WERI-Rb-1 (cell line): ENCODE results near the gene APCS.

ENCODE experiments used
- DNase-seq: peaks from one replicate; pipeline ENCODE4 v3.0.0-alpha.2; 2020
- H3K27ac ChIP-seq: fragments of 250-450 bp; sonication (Bioruptor Pico); 2 replicates; pipeline ENCODE4 v1.5.1; 2020; ENCODE audit warnings: mild to moderate bottlenecking, moderate library complexity
- H3K27me3 ChIP-seq: fragments of 250-450 bp; sonication (Bioruptor Pico); 2 replicates; pipeline ENCODE4 v1.5.1; 2021; ENCODE audit warnings: mild to moderate bottlenecking, low read depth, moderate library complexity; ENCODE audit not compliant: insufficient read depth, severe bottlenecking
- H3K36me3 ChIP-seq: fragments of 250-450 bp; sonication (Bioruptor Pico); 2 replicates; pipeline ENCODE4 v1.5.1; 2020; ENCODE audit warnings: mild to moderate bottlenecking, moderate library complexity
- H3K4me3 ChIP-seq: 2 replicates; pipeline ENCODE4 v1.5.1; 2011; ENCODE audit warnings: low read depth, mild to moderate bottlenecking, control low read depth, low read length
- H3K9me3 ChIP-seq: fragments of 250-450 bp; sonication (Bioruptor Pico); 2 replicates; pipeline ENCODE4 v1.5.1; 2021; ENCODE audit warnings: mild to moderate bottlenecking, moderate library complexity; ENCODE audit not compliant: severe bottlenecking
- CTCF ChIP-seq: IDR thresholded peaks from 2 replicates; pipeline ENCODE4 v1.5.1; 2011; ENCODE audit warnings: low read depth, mild to moderate bottlenecking, control low read depth, inconsistent platforms, low read length

APCS gene

DNA sequence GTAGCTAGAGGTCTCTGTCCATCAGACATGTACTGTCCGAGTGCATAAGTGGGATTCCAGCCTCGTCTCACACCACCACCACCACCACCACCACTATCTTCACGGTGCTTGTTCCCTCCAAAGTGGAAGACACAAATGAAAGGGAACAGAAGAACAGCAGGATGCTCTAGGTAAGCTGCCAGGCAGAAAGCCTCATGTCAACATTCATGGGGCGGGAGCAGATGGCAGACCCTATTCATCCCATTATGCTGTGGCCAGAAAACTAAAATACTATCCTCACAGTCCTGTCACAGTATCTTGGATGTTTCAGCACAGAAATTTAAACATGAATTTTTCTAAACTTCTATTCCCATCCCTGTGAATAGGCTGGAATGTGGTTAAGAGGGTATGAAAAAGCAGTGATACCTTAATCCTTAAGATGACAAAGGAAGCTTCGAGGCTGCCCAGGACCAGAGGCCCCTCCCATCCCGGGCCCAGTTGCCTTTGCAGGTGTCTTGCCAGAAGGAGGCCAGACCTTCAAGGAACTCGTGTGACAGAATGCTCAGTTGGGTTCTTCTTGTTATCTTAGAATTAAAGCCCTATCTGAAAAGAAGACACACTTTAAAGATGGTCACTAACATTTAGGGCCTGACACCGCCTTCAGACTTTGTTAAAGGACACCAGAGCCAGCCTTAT is 24.7 kb downstream of the APCS start:
- Histone ChIP-seq H3K4me3 (no peak overlapping the region), H3K27me3 (peaks cover 74% of the 10 kb centered on the region), H3K36me3 (no peaks in the 10 kb centered on the region), H3K27ac (no peak overlapping the region), H3K9me3 (no peaks in the 10 kb centered on the region)
- no peak for DNase-seq
- TF ChIP-seq CTCF, result no peak

DNA sequence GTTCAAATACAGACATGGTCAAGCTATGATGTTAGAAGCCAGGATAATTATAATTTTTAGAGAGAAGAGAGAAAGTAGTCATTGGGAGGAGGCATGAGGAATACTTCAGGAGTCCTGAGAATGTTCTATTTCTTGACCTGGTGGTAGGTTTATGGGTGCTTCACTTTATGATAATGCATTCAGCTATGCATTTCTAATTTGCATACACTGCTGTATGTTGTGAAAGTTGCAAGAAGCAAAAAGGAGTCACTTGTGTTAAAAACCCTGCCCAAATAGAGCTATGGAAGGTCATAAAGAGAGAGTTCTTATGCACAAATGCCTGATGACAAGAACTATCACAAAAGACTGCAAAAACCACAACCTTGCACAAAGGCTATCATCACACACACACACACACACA is 45.3 kb downstream of the APCS start:
- no peak for TF ChIP-seq CTCF
- peaks cover 3% of the 10 kb centered on the region for H3K9me3 ChIP-seq
- no peak overlapping the region for H3K27ac ChIP-seq
- no peak overlapping the region for H3K4me3 ChIP-seq
- no peak for DNase-seq
- H3K27me3 ChIP-seq, result peaks cover 70% of the 10 kb centered on the region
- H3K36me3 ChIP-seq, result no peaks in the 10 kb centered on the region
